Neural cell (in vitro differentiated cells): ENCODE results near the gene ZNF334. TPM values are rescaled to one million over a fixed set of nuclear protein-coding genes. Genes with fewer than 3 reads are reported as not detected.
A peak's percentile ranks its signal among the peaks of the same experiment; 100 is the strongest.

Experiments
- H2AFZ ChIP-seq: fragments of 200-600, 300-800 bp; sonication (generic), shearing (Covaris generic); 2 replicates; pipeline ENCODE4 v1.6.0; 2014; ENCODE audit warnings: low read depth, mild to moderate bottlenecking, antibody characterized with exemption, low read length, moderate library complexity
- H3F3A ChIP-seq: fragments of 200-600 bp; shearing (Covaris generic); 2 replicates; pipeline ENCODE4 v1.6.1; 2016; ENCODE audit warnings: mild to moderate bottlenecking, moderate library complexity, mixed read lengths, antibody characterized with exemption, low read length; ENCODE audit not compliant: insufficient read depth, poor library complexity, severe bottlenecking
- H3K27ac ChIP-seq: fragments of 200-600, 300-800 bp; sonication (generic), shearing (Covaris generic); 2 replicates; pipeline ENCODE4 v1.5.1; 2014; ENCODE audit warnings: mild to moderate bottlenecking, low read length, moderate library complexity
- H3K27me3 ChIP-seq: fragments of 300-800, 200-600 bp; sonication (generic), shearing (Covaris generic); 2 replicates; pipeline ENCODE4 v1.6.0; 2014; ENCODE audit warnings: mild to moderate bottlenecking, low read depth, low read length, moderate library complexity; ENCODE audit not compliant: insufficient read depth
- H3K36me3 ChIP-seq: fragments of 300-800, 200-600 bp; sonication (generic), shearing (Covaris generic); 2 replicates; pipeline ENCODE4 v1.5.1; 2014; ENCODE audit warnings: mild to moderate bottlenecking, antibody characterized with exemption, low read length, moderate library complexity; ENCODE audit not compliant: insufficient read depth
- H3K4me2 ChIP-seq: fragments of 300-800, 200-600 bp; sonication (generic), shearing (Covaris generic); 2 replicates; pipeline ENCODE4 v1.6.0; 2014; ENCODE audit warnings: mild to moderate bottlenecking, low read length
- H3K4me3 ChIP-seq: fragments of 300-800, 200-600 bp; sonication (generic), shearing (Covaris generic); 2 replicates; pipeline ENCODE4 v1.5.1; 2014; ENCODE audit warnings: mild to moderate bottlenecking, low read length, moderate library complexity
- H3K79me2 ChIP-seq: fragments of 200-600 bp; shearing (Covaris generic); replicated peaks from 2 replicates; pipeline ENCODE4 v1.6.0; 2014; ENCODE audit warnings: mild to moderate bottlenecking, low read length, moderate library complexity; ENCODE audit not compliant: insufficient read depth
- H3K9ac ChIP-seq: fragments of 300-800, 200-600 bp; sonication (generic), shearing (Covaris generic); 2 replicates; pipeline ENCODE4 v1.6.1; 2016; ENCODE audit warnings: mild to moderate bottlenecking, low read length, mixed read lengths
- H3K9me2 ChIP-seq: fragments of 200-600 bp; shearing (Covaris generic); 2 replicates; pipeline ENCODE4 v1.6.1; 2016; ENCODE audit warnings: mild to moderate bottlenecking, low read length, mixed read lengths; ENCODE audit not compliant: insufficient read depth
- H3K9me3 ChIP-seq: fragments of 200-600, 300-800 bp; sonication (generic), shearing (Covaris generic); 2 replicates; pipeline ENCODE4 v1.6.1; 2016; ENCODE audit warnings: mild to moderate bottlenecking, mixed run types, low read length, moderate library complexity, mixed read lengths
- H4K20me1 ChIP-seq: fragments of 200-600 bp; shearing (Covaris generic); 2 replicates; pipeline ENCODE4 v1.6.1; 2016; ENCODE audit warnings: mild to moderate bottlenecking, mixed run types; ENCODE audit not compliant: insufficient read depth
- CTCF ChIP-seq: fragments of 450-650 bp; IDR thresholded peaks from 2 replicates; pipeline ENCODE4 v1.5.1; 2014; ENCODE audit warnings: antibody characterized with exemption, mild to moderate bottlenecking, moderate library complexity; ENCODE audit not compliant: poor library complexity, severe bottlenecking
- EP300 ChIP-seq: fragments of 450-650 bp; conservative IDR thresholded peaks from 2 replicates; pipeline ENCODE4 v1.6.1; 2014; ENCODE audit warnings: antibody characterized with exemption, mild to moderate bottlenecking, moderate library complexity; ENCODE audit not compliant: poor library complexity, severe bottlenecking
- EZH2 ChIP-seq: fragments of 200-600, 300-800 bp; shearing (Covaris generic), sonication (generic); IDR thresholded peaks from 2 replicates; pipeline ENCODE4 v1.6.1; 2014; ENCODE audit warnings: antibody characterized with exemption, low read length, borderline replicate concordance, mild to moderate bottlenecking; ENCODE audit not compliant: insufficient read depth, poor library complexity, severe bottlenecking
- MXI1 ChIP-seq: fragments of 450-650 bp; conservative IDR thresholded peaks from 2 replicates; pipeline ENCODE4 v1.6.1; 2014; ENCODE audit warnings: antibody characterized with exemption, mild to moderate bottlenecking; ENCODE audit not compliant: poor library complexity, severe bottlenecking
- POLR2AphosphoS5 ChIP-seq: IDR thresholded peaks from 2 replicates; pipeline ENCODE4 v1.6.1; 2012
- RAD21 ChIP-seq: fragments of 450-650 bp; conservative IDR thresholded peaks from 2 replicates; pipeline ENCODE4 v1.6.1; 2014; ENCODE audit warnings: antibody characterized with exemption, mild to moderate bottlenecking, moderate library complexity
- REST ChIP-seq: IDR thresholded peaks from 2 replicates; pipeline ENCODE4 v1.6.1; 2012; ENCODE audit warnings: borderline replicate concordance
- SMC3 ChIP-seq: fragments of 450-650 bp; conservative IDR thresholded peaks from 2 replicates; pipeline ENCODE4 v1.6.1; 2014; ENCODE audit warnings: antibody characterized with exemption, mild to moderate bottlenecking, moderate library complexity; ENCODE audit not compliant: poor library complexity
- TAF1 ChIP-seq: IDR thresholded peaks from 2 replicates; pipeline ENCODE4 v1.6.1; 2012; ENCODE audit warnings: low read depth
- polyA plus RNA-seq: library from polyadenylated mRNA; depleted of rRNA; stranded (reverse); fragments of >200 nt; gene quantifications from 2 replicates; pipeline ENCODE4 v1.2.3, GENCODE V29; 2014

The ZNF334 gene
- polyA plus RNA-seq, 1 donor from 2014 or later = 41.5 TPM

- Histone ChIP-seq H3K36me3 (no peaks in the 10 kb centered on the region), H3F3A (no peaks in the 10 kb centered on the region)
Observed at GRCh38 chr20:46477225-46477624, 36.1 kb downstream of the ZNF334 start.

GRCh38 chr20:46468508-46468907 is 44.9 kb downstream of the ZNF334 start:
- no peaks in the 10 kb centered on the region for H3K36me3 ChIP-seq
- no peaks in the 10 kb centered on the region for H3K9me3 ChIP-seq
- no peak overlapping the region for H3K27ac ChIP-seq
- H3K79me2 ChIP-seq = no peaks in the 10 kb centered on the region
- H4K20me1 ChIP-seq = no peaks in the 10 kb centered on the region
- H3K4me3 ChIP-seq = no peak overlapping the region
- no peaks in the 10 kb centered on the region for H3K9me2 ChIP-seq
- no peak overlapping the region for H2AFZ ChIP-seq
- no peak overlapping the region for H3K9ac ChIP-seq
- TF ChIP-seq SMC3 (no peak), POLR2AphosphoS5 (no peak), RAD21 (no peak), EZH2 (no peak), TAF1 (no peak), MXI1 (no peak), EP300 (peak; percentile 31), REST (no peak), CTCF (peak; percentile 25)
- no peaks in the 10 kb centered on the region for H3F3A ChIP-seq
- H3K4me2 ChIP-seq = no peak overlapping the region
- H3K27me3 ChIP-seq = no peaks in the 10 kb centered on the region

More at GRCh38 chr20:46477225-46477624, 36.1 kb downstream of the ZNF334 start:
- no peaks in the 10 kb centered on the region for H4K20me1 ChIP-seq
- no peaks in the 10 kb centered on the region for H3K79me2 ChIP-seq
- no peak overlapping the region for H3K27ac ChIP-seq
- H2AFZ ChIP-seq = no peak overlapping the region
- no peaks in the 10 kb centered on the region for H3K9me2 ChIP-seq
- H3K27me3 ChIP-seq = no peaks in the 10 kb centered on the region
- no peak for TF ChIP-seq POLR2AphosphoS5
- no peak for TF ChIP-seq EZH2
- TF ChIP-seq MXI1 = no peak
- TF ChIP-seq REST = no peak
- TF ChIP-seq EP300 = no peak
- TF ChIP-seq TAF1 = no peak
- TF ChIP-seq SMC3 = no peak
- H3K4me3 ChIP-seq = no peak overlapping the region
- H3K9ac ChIP-seq = no peak overlapping the region
- no peak overlapping the region for H3K4me2 ChIP-seq
- no peaks in the 10 kb centered on the region for H3K9me3 ChIP-seq
